ENCODE results near the gene SCARB2. TPM values are rescaled to one million over a fixed set of nuclear protein-coding genes. Genes with fewer than 3 reads are reported as not detected.

The SCARB2 gene
- polyA plus RNA-seq, 1 donor (not counting 4 experiments of a cell fraction or from before 2014, with no cell fraction given), result 72.2 TPM

DNA sequence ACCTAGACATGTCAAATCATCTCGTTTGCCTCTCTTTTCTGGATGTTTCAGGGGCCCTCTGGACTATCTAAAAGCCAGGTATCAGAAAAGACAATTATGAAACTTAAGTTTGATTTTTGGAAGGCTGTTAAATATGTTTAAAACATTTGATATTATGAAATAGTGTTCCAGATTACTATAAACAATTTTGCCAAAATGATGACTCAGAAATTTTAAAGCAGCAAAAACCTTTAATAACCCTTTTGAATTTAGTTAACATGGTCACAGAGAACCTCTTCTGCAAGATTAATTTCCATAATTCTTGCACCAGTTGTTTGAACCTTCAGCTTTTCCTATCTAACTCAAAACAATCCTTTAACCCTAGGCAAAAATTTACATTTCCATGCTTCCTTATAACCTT, 19.1 kb upstream of the SCARB2 start:
- H3K27me3 ChIP-seq (ENCODE audit: control insufficient read depth, extremely low read depth, insufficient read depth, low read length), result no peaks in the 10 kb centered on the region
- peaks cover 13 to 16% of the 10 kb centered on the region in 2 experiments for H3K36me3 ChIP-seq (ENCODE audit: control insufficient read depth in 2 of 2, extremely low read depth in 1 of 2, insufficient read depth in 2 of 2, low read length in 2 of 2)
- peaks cover 7% of the 10 kb centered on the region for H3K9me3 ChIP-seq (ENCODE audit: control insufficient read depth, low read depth, low read length)
- DNase-seq (ENCODE audit: low read depth, low spot score), result no peak
- dilution Hi-C loops (cut with MboI; ENCODE audit: extremely low pct_ligation_motif_present, low sequenced_read_pairs), result no loop called here
- H3K9ac ChIP-seq (ENCODE audit: control insufficient read depth, extremely low read depth, insufficient read depth, low read length), result no peak overlapping the region
- peak overlapping the region; percentile 74 for H3K4me2 ChIP-seq (ENCODE audit: control insufficient read depth, extremely low read depth, insufficient read depth, low read depth, low read length)
- no peaks in the 10 kb centered on the region for H3K9me1 ChIP-seq (ENCODE audit: control insufficient read depth, extremely low read depth, insufficient read depth, low read length)
- H3K4me1 ChIP-seq (ENCODE audit: control insufficient read depth, extremely low read depth, insufficient read depth, low read length), result peaks cover 13% of the 10 kb centered on the region
- no peaks in the 10 kb centered on the region for H4K20me1 ChIP-seq (ENCODE audit: control insufficient read depth, extremely low read depth, insufficient read depth, low read length)
- TF ChIP-seq, protein P1, sequence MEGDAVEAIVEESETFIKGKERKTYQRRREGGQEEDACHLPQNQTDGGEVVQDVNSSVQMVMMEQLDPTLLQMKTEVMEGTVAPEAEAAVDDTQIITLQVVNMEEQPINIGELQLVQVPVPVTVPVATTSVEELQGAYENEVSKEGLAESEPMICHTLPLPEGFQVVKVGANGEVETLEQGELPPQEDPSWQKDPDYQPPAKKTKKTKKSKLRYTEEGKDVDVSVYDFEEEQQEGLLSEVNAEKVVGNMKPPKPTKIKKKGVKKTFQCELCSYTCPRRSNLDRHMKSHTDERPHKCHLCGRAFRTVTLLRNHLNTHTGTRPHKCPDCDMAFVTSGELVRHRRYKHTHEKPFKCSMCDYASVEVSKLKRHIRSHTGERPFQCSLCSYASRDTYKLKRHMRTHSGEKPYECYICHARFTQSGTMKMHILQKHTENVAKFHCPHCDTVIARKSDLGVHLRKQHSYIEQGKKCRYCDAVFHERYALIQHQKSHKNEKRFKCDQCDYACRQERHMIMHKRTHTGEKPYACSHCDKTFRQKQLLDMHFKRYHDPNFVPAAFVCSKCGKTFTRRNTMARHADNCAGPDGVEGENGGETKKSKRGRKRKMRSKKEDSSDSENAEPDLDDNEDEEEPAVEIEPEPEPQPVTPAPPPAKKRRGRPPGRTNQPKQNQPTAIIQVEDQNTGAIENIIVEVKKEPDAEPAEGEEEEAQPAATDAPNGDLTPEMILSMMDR (optimal IDR thresholded peaks at IDR 0.05 in 1 of 3, IDR thresholded peaks at IDR 0.05 in 1 of 3, conservative IDR thresholded peaks at IDR 0.05 in 1 of 3; ENCODE audit: extremely low read depth in 1 of 3, insufficient read depth in 2 of 3, low read length in 3 of 3), result no peak
- no peak for TF ChIP-seq EZH2 (IDR thresholded peaks at IDR 0.05; ENCODE audit: low read length)
- no peak for FAIRE-seq
- H3K79me2 ChIP-seq (ENCODE audit: control insufficient read depth, insufficient read depth, low read length), result peaks cover 42% of the 10 kb centered on the region
- H3K27ac ChIP-seq (ENCODE audit: control insufficient read depth, insufficient read depth, low read length), result no peak overlapping the region
- H3K4me3 ChIP-seq (ENCODE audit: control insufficient read depth in 2 of 3, extremely low read depth in 1 of 3, insufficient read depth in 2 of 3, low read depth in 1 of 3, low read length in 3 of 3), result peak overlapping the region; percentile 66 to 97 (median 90)
- no peak overlapping the region for H2AFZ ChIP-seq (ENCODE audit: control insufficient read depth, low read length)

DNA sequence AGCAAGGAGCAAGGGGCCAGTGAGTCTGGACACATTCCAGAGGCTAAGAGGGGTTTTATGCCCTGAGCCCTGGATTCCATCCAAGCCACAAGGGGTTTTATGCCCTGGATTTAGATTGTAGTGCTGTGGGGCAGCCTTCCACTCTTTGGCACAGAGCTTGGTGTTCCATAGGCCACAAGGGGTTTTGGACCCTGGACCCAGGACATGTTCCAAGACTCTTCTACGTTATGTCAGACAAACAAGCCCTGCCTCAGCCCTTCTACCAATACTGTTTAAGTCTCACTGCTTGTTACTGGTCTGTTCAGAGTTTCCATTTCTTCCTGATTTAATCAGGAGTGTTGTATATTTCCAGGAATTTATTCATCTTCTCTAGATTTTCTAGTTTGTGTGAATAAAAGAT, 12.8 kb upstream of the SCARB2 start:
- Histone ChIP-seq H3K4me3 (ENCODE audit: control insufficient read depth in 2 of 3, extremely low read depth in 1 of 3, insufficient read depth in 2 of 3, low read depth in 1 of 3, low read length in 3 of 3) (no peak overlapping the region), H3K9me3 (ENCODE audit: control insufficient read depth, low read depth, low read length) (peaks cover 9% of the 10 kb centered on the region), H3K79me2 (ENCODE audit: control insufficient read depth, insufficient read depth, low read length) (peaks cover 16% of the 10 kb centered on the region), H3K36me3 (ENCODE audit: control insufficient read depth in 2 of 2, extremely low read depth in 1 of 2, insufficient read depth in 2 of 2, low read length in 2 of 2) (peaks cover 8 to 17% of the 10 kb centered on the region in 2 experiments), H3K27me3 (ENCODE audit: control insufficient read depth, extremely low read depth, insufficient read depth, low read length) (no peaks in the 10 kb centered on the region), H2AFZ (ENCODE audit: control insufficient read depth, low read length) (no peak overlapping the region), H3K27ac (ENCODE audit: control insufficient read depth, insufficient read depth, low read length) (no peak overlapping the region), H3K9ac (ENCODE audit: control insufficient read depth, extremely low read depth, insufficient read depth, low read length) (no peak overlapping the region), H3K4me1 (ENCODE audit: control insufficient read depth, extremely low read depth, insufficient read depth, low read length) (no peaks in the 10 kb centered on the region), H3K9me1 (ENCODE audit: control insufficient read depth, extremely low read depth, insufficient read depth, low read length) (no peaks in the 10 kb centered on the region), H3K4me2 (ENCODE audit: control insufficient read depth, extremely low read depth, insufficient read depth, low read depth, low read length) (no peak overlapping the region), H4K20me1 (ENCODE audit: control insufficient read depth, extremely low read depth, insufficient read depth, low read length) (no peaks in the 10 kb centered on the region)
- DNase-seq (ENCODE audit: low read depth, low spot score) (no peak), FAIRE-seq (no peak)
- no peak for TF ChIP-seq EZH2 (IDR thresholded peaks at IDR 0.05; ENCODE audit: low read length)
- TF ChIP-seq, protein P1 (optimal IDR thresholded peaks at IDR 0.05 in 1 of 3, IDR thresholded peaks at IDR 0.05 in 1 of 3, conservative IDR thresholded peaks at IDR 0.05 in 1 of 3; ENCODE audit: extremely low read depth in 1 of 3, insufficient read depth in 2 of 3, low read length in 3 of 3), result no peak
- dilution Hi-C loops (cut with MboI; ENCODE audit: extremely low pct_ligation_motif_present, low sequenced_read_pairs), result no loop called here

Data from keratinocyte (primary cell).